SU-DHL-6 (cell line): ENCODE measurements around the gene SLU7.

Source experiments
- H2AFZ ChIP-seq: fragments of 200-600 bp; sonication (generic); 2 replicates; pipeline ENCODE4 v1.6.1; 2014; ENCODE audit warnings: low read depth, mild to moderate bottlenecking, moderate library complexity, mixed read lengths, antibody characterized with exemption, low read length; ENCODE audit not compliant: severe bottlenecking
- H3F3A ChIP-seq: fragments of 200-600 bp; shearing (Covaris generic); 2 replicates; pipeline ENCODE4 v1.6.0; 2016; ENCODE audit warnings: antibody characterized with exemption, mild to moderate bottlenecking; ENCODE audit not compliant: insufficient read depth
- H3K27ac ChIP-seq: fragments of 200-600 bp; sonication (generic); 2 replicates; pipeline ENCODE4 v1.5.1; 2016; ENCODE audit warnings: low read depth, mild to moderate bottlenecking, low read length, moderate library complexity, mixed read lengths
- H3K27me3 ChIP-seq: fragments of 200-600 bp; sonication (generic), shearing (Covaris generic); 2 replicates; pipeline ENCODE4 v1.6.0; 2014; ENCODE audit warnings: mild to moderate bottlenecking, low read length
- H3K36me3 ChIP-seq: fragments of 200-600 bp; sonication (generic); 2 replicates; pipeline ENCODE4 v1.6.1; 2014; ENCODE audit warnings: mild to moderate bottlenecking, low read length, mixed read lengths
- H3K4me2 ChIP-seq: fragments of 300-600, 200-600 bp; shearing (Covaris generic), sonication (generic); 2 replicates; pipeline ENCODE4 v1.6.0; 2014; ENCODE audit warnings: low read length, low read depth, mild to moderate bottlenecking; ENCODE audit not compliant: poor library complexity, severe bottlenecking
- H3K4me3 ChIP-seq: fragments of 200-600 bp; sonication (generic); 2 replicates; pipeline ENCODE4 v1.5.1; 2014; ENCODE audit warnings: antibody characterized with exemption, low read length, mild to moderate bottlenecking, mixed read lengths; ENCODE audit not compliant: insufficient read depth, poor library complexity, severe bottlenecking
- H3K79me2 ChIP-seq: fragments of 200-600 bp; sonication (generic); 2 replicates; pipeline ENCODE4 v1.6.1; 2014; ENCODE audit warnings: mild to moderate bottlenecking, low read length, moderate library complexity; ENCODE audit not compliant: insufficient read depth
- H3K9ac ChIP-seq: fragments of 200-600 bp; sonication (generic); 2 replicates; pipeline ENCODE4 v1.7.0; 2014; ENCODE audit warnings: mild to moderate bottlenecking, low read length
- H3K9me2 ChIP-seq: fragments of 200-600 bp; sonication (generic); replicated peaks from 2 replicates; pipeline ENCODE4 v1.6.1; 2014; ENCODE audit warnings: low read length; ENCODE audit not compliant: insufficient read depth
- H3K9me3 ChIP-seq: fragments of 200-600 bp; sonication (generic); 2 replicates; pipeline ENCODE4 v1.6.1; 2014; ENCODE audit warnings: low read length, mixed read lengths; ENCODE audit not compliant: insufficient read depth
- H4K20me1 ChIP-seq: fragments of 200-600 bp; sonication (generic); 2 replicates; pipeline ENCODE4 v1.6.1; 2014; ENCODE audit warnings: low read depth, mild to moderate bottlenecking, antibody characterized with exemption, low read length, moderate library complexity, mixed read lengths
- CTCF ChIP-seq: fragments of 200-600 bp; sonication (generic); IDR thresholded peaks from one replicate; pipeline ENCODE4 v1.5.1; 2017; ENCODE audit warnings: antibody characterized with exemption, mild to moderate bottlenecking, low read length, moderate library complexity; ENCODE audit not compliant: insufficient read depth, poor library complexity, severe bottlenecking
- EZH2phosphoT487 ChIP-seq: fragments of 200-600 bp; sonication (generic), shearing (Covaris generic); conservative IDR thresholded peaks from 2 replicates; pipeline ENCODE4 v1.6.1; 2018; ENCODE audit warnings: mild to moderate bottlenecking, antibody characterized with exemption, low read length, moderate library complexity, mixed read lengths

The SLU7 gene

GRCh38 chr5:160379511-160379910 is 39.4 kb downstream of the SLU7 start:
- H3K9me2 ChIP-seq: no peaks in the 10 kb centered on the region
- no peaks in the 10 kb centered on the region for H3K79me2 ChIP-seq
- no peaks in the 10 kb centered on the region for H3K9me3 ChIP-seq
- no peak overlapping the region for H3K27ac ChIP-seq
- H3K27me3 ChIP-seq: no peaks in the 10 kb centered on the region
- H3K4me3 ChIP-seq: no peak overlapping the region
- H3K36me3 ChIP-seq: no peaks in the 10 kb centered on the region
- H2AFZ ChIP-seq: no peak overlapping the region
- TF ChIP-seq EZH2phosphoT487 (no peak), CTCF (no peak)
- no peaks in the 10 kb centered on the region for H3F3A ChIP-seq
- no peak overlapping the region for H3K4me2 ChIP-seq
- no peaks in the 10 kb centered on the region for H4K20me1 ChIP-seq
- H3K9ac ChIP-seq: no peak overlapping the region

- Histone ChIP-seq H4K20me1 (no peaks in the 10 kb centered on the region), H3K27ac (no peak overlapping the region), H3K9me3 (no peaks in the 10 kb centered on the region), H2AFZ (no peak overlapping the region), H3K79me2 (no peaks in the 10 kb centered on the region), H3K4me3 (no peak overlapping the region), H3K9ac (no peak overlapping the region), H3F3A (no peaks in the 10 kb centered on the region), H3K4me2 (no peak overlapping the region), H3K9me2 (no peaks in the 10 kb centered on the region), H3K27me3 (no peaks in the 10 kb centered on the region), H3K36me3 (no peaks in the 10 kb centered on the region)
- no peak for TF ChIP-seq EZH2phosphoT487
- no peak for TF ChIP-seq CTCF
These were observed 40.6 kb downstream of the SLU7 start for GRCh38 chr5:160378330-160378729.

GRCh38 chr5:160377651-160378050 is 41.2 kb downstream of the SLU7 start:
- H3K79me2 ChIP-seq: no peaks in the 10 kb centered on the region
- no peak overlapping the region for H3K4me3 ChIP-seq
- H3K4me2 ChIP-seq: no peak overlapping the region
- H3F3A ChIP-seq: no peaks in the 10 kb centered on the region
- H3K9me3 ChIP-seq: no peaks in the 10 kb centered on the region
- no peaks in the 10 kb centered on the region for H3K27me3 ChIP-seq
- H3K9me2 ChIP-seq: no peaks in the 10 kb centered on the region
- H3K27ac ChIP-seq: no peak overlapping the region
- H4K20me1 ChIP-seq: no peaks in the 10 kb centered on the region
- no peak overlapping the region for H2AFZ ChIP-seq
- H3K9ac ChIP-seq: no peak overlapping the region
- H3K36me3 ChIP-seq: no peaks in the 10 kb centered on the region
- TF ChIP-seq CTCF: no peak
- no peak for TF ChIP-seq EZH2phosphoT487

GRCh38 chr5:160376416-160376815 is 42.5 kb downstream of the SLU7 start:
- Histone ChIP-seq H3K36me3 (no peaks in the 10 kb centered on the region), H3K79me2 (no peaks in the 10 kb centered on the region), H3K27ac (no peak overlapping the region), H3K4me2 (no peak overlapping the region), H3K9ac (no peak overlapping the region), H2AFZ (no peak overlapping the region), H4K20me1 (no peaks in the 10 kb centered on the region), H3K27me3 (no peaks in the 10 kb centered on the region), H3K9me3 (no peaks in the 10 kb centered on the region), H3K9me2 (no peaks in the 10 kb centered on the region), H3K4me3 (no peak overlapping the region), H3F3A (no peaks in the 10 kb centered on the region)
- TF ChIP-seq CTCF (no peak), EZH2phosphoT487 (no peak)
